ENCODE measurements around the gene ZNF385A. TPM values are rescaled to one million over a fixed set of nuclear protein-coding genes. Genes with fewer than 3 reads are reported as not detected.

Gene ZNF385A
- total and polyA plus RNA-seq, 2 donors from 2014 or later = 10.2 to 16.6 TPM

DNA sequence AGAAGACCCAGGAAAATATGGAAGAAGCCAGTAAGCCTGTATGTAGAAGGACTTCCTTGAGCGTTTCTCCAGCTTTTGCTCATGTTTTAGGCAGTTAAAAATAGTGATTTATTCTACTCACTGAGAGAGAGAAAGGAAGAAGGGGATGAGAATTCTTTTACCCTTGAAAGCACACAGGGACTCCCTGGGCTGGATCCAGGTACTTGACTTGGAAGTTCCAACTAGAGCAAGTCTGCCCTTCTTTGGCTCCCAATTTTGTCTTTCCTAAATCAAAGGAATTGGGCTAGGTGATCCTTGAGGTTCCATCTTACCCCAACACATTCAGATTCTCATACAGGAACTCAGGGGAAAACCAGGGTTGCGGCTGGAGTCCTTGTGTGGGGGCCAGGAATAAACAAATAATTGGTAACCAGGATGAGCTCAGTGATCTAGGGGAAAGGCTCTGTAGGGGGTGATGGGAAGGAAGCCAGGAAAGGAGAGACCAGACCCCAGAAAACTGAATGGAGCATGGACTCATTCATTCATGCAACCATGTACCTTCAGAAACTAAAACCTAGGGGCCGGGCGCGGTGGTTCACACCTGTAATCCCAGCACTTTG, 46.0 kb upstream of the ZNF385A start:
- no peak overlapping the region for H3K27ac ChIP-seq (ENCODE audit: low read depth in 2 of 2, low read length in 2 of 2)
- no peaks in the 10 kb centered on the region for H3K27me3 ChIP-seq (ENCODE audit: control insufficient read depth, insufficient read depth, low read length)
- no peaks in the 10 kb centered on the region for H3K9me3 ChIP-seq (ENCODE audit: control insufficient read depth in 2 of 3, insufficient read depth in 1 of 3, low read length in 3 of 3)
- no peak for FAIRE-seq
- H3K4me3 ChIP-seq (ENCODE audit: low read length in 3 of 3) = no peak overlapping the region
- H3K36me3 ChIP-seq (ENCODE audit: control insufficient read depth in 2 of 3, insufficient read depth in 3 of 3, low read length in 3 of 3) = no peaks in the 10 kb centered on the region
- TF ChIP-seq, protein P1, sequence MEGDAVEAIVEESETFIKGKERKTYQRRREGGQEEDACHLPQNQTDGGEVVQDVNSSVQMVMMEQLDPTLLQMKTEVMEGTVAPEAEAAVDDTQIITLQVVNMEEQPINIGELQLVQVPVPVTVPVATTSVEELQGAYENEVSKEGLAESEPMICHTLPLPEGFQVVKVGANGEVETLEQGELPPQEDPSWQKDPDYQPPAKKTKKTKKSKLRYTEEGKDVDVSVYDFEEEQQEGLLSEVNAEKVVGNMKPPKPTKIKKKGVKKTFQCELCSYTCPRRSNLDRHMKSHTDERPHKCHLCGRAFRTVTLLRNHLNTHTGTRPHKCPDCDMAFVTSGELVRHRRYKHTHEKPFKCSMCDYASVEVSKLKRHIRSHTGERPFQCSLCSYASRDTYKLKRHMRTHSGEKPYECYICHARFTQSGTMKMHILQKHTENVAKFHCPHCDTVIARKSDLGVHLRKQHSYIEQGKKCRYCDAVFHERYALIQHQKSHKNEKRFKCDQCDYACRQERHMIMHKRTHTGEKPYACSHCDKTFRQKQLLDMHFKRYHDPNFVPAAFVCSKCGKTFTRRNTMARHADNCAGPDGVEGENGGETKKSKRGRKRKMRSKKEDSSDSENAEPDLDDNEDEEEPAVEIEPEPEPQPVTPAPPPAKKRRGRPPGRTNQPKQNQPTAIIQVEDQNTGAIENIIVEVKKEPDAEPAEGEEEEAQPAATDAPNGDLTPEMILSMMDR (IDR thresholded peaks at IDR 0.05; ENCODE audit: borderline replicate concordance, extremely low read depth, insufficient read depth) = no peak
- no peak overlapping the region for H3K9ac ChIP-seq (ENCODE audit: low read length in 3 of 3)
- peaks cover 0 to 18% (median 7%) of the 10 kb centered on the region in 3 donors for H3K4me1 ChIP-seq (ENCODE audit: control insufficient read depth in 2 of 3, insufficient read depth in 2 of 3, low read depth in 1 of 3, low read length in 3 of 3)
- intact Hi-C loops (cut with DNase I) = no loop called here
- DNase-seq = no peak

DNA sequence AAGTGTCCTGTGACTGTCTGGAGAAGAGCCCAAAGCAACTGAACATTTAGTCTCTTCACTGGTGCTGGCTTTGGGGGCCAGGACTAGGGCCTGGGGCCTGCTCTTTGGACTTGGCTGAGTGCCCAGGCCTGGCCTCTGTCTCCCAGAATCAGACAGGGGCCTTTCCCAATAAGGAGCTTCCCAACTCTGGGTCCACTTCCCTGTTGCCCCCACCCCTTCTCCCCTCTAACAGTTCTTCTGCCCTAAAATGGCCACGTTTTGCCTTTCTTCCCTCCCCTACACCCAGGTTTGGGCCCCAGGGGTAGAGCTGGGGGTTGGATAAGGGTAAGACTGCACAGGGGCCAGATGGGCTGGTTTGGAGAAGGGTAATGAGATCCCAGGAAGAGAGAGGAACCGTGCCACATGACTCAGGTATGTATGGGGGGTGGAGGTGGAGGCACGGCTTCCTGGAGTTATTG, 44.5 kb upstream of the ZNF385A start:
- Histone ChIP-seq H3K9me3 (ENCODE audit: control insufficient read depth in 2 of 3, insufficient read depth in 1 of 3, low read length in 3 of 3) (no peaks in the 10 kb centered on the region), H3K4me1 (ENCODE audit: control insufficient read depth in 2 of 3, insufficient read depth in 2 of 3, low read depth in 1 of 3, low read length in 3 of 3) (peaks cover 0 to 18% (median 7%) of the 10 kb centered on the region in 3 donors)
- TF ChIP-seq, protein P1 (IDR thresholded peaks at IDR 0.05; ENCODE audit: borderline replicate concordance, extremely low read depth, insufficient read depth) = no peak

DNA sequence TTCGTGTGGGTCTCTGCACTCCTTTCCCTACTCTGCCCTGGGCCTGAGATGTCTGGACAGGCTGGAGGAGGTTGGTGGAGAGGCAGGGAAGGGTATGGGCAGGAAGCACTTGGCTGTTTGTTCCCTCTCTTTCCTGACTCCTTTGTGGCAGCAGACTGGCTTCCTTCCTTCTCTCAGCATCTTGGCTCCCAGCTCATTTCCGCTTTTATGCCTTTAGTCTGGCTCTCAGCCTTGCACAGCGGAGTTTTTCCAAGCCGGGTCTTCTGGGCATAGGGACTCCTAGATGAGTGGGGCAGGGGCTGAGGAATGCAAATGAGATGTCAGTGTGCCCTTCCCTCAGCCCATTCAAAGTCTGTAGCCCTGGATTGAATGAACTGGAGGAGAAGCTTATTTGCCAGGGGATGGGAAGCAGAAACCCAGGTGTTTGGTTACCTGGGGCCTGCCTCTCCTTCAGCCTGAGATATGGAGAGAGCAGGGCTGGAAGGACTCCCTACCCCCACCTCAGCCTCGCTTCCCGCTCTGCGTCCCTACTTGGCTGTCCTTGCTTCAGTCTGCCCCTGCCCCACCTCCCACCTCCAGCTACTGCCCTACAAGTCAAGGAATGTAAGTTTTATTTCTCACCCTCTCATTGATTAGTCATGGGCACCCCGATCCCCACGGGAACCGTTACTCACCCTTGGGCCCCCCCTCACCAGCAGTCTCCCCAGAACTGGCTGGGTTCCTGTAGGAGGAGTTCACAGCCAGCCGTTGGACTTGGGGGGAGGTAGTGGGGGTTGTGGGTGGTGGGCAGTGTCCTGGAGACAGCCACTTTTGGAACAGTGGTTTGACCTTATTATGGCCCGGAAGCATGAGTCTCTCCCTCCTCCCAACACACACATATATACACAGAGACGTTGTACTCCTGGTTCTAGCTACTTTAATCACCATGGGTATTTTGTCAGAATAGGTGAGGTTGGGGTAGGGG, 43.8 kb upstream of the ZNF385A start:
- Histone ChIP-seq H3K27me3 (ENCODE audit: control insufficient read depth, insufficient read depth, low read length) (no peaks in the 10 kb centered on the region), H3K4me3 (ENCODE audit: low read length in 3 of 3) (no peak overlapping the region), H3K9me3 (ENCODE audit: control insufficient read depth in 2 of 3, insufficient read depth in 1 of 3, low read length in 3 of 3) (no peaks in the 10 kb centered on the region), H3K36me3 (ENCODE audit: control insufficient read depth in 2 of 3, insufficient read depth in 3 of 3, low read length in 3 of 3) (no peaks in the 10 kb centered on the region), H3K27ac (ENCODE audit: low read depth in 2 of 2, low read length in 2 of 2) (peak overlapping the region; percentile 19 to 69), H3K9ac (ENCODE audit: low read length in 3 of 3) (no peak overlapping the region), H3K4me1 (ENCODE audit: control insufficient read depth in 2 of 3, insufficient read depth in 2 of 3, low read depth in 1 of 3, low read length in 3 of 3) (peaks cover 0 to 18% (median 7%) of the 10 kb centered on the region in 3 donors)
- TF ChIP-seq, protein P1 (IDR thresholded peaks at IDR 0.05; ENCODE audit: borderline replicate concordance, extremely low read depth, insufficient read depth) = no peak
- intact Hi-C loops (cut with DNase I) = no loop called here
- DNase-seq (peak in 2 of 5 donors; percentile 22 to 57), FAIRE-seq (no peak)

More for the DNA sequence above, 44.5 kb upstream of the ZNF385A start:
- Histone ChIP-seq H3K9ac (ENCODE audit: low read length in 3 of 3) (no peak overlapping the region), H3K4me3 (ENCODE audit: low read length in 3 of 3) (no peak overlapping the region), H3K36me3 (ENCODE audit: control insufficient read depth in 2 of 3, insufficient read depth in 3 of 3, low read length in 3 of 3) (no peaks in the 10 kb centered on the region), H3K27ac (ENCODE audit: low read depth in 2 of 2, low read length in 2 of 2) (peak overlapping the region in 1 of 2 donors; percentile 16), H3K27me3 (ENCODE audit: control insufficient read depth, insufficient read depth, low read length) (no peaks in the 10 kb centered on the region)
- FAIRE-seq (no peak), DNase-seq (no peak)
- intact Hi-C loops (cut with DNase I) = no loop called here
